Loucy (cell line): Measurements from ENCODE around the gene KIF16B.
"Not testable (repeated sequence)": the region's sequence is repeated elsewhere in the genome, so short reads cannot be mapped to it uniquely, and the experiment has no call there.

ENCODE experiments used
- H2AFZ ChIP-seq: fragments of 200-600 bp; sonication (generic); 2 replicates; pipeline ENCODE4 v1.6.0; 2016; ENCODE audit warnings: antibody characterized with exemption, mild to moderate bottlenecking, low read length, moderate library complexity
- H3F3A ChIP-seq: fragments of 200-600 bp; 2 replicates; pipeline ENCODE4 v1.6.0; 2016; ENCODE audit warnings: antibody characterized with exemption, low read depth, mild to moderate bottlenecking
- H3K27me3 ChIP-seq: fragments of 200-600 bp; sonication (generic); 2 replicates; pipeline ENCODE4 v1.6.1; 2014; ENCODE audit warnings: low read length, mild to moderate bottlenecking; ENCODE audit not compliant: insufficient read depth, poor library complexity, severe bottlenecking
- H3K36me3 ChIP-seq: fragments of 200-600 bp; sonication (generic); 2 replicates; pipeline ENCODE4 v1.6.1; 2016; ENCODE audit warnings: low read length; ENCODE audit not compliant: insufficient read depth
- H3K4me1 ChIP-seq: fragments of 200-600 bp; sonication (generic); 2 replicates; pipeline ENCODE4 v1.5.1; 2014; ENCODE audit warnings: low read length, mild to moderate bottlenecking; ENCODE audit not compliant: insufficient read depth, poor library complexity, severe bottlenecking
- H3K4me2 ChIP-seq: fragments of 200-600 bp; sonication (generic); 2 replicates; pipeline ENCODE4 v1.6.0; 2014; ENCODE audit warnings: antibody characterized with exemption, low read length, low read depth, mild to moderate bottlenecking; ENCODE audit not compliant: poor library complexity, severe bottlenecking
- H3K4me3 ChIP-seq: fragments of 200-600 bp; sonication (generic); 2 replicates; pipeline ENCODE4 v1.5.1; 2014; ENCODE audit warnings: low read length, mild to moderate bottlenecking, mixed read lengths; ENCODE audit not compliant: poor library complexity, severe bottlenecking
- H3K79me2 ChIP-seq: fragments of 200-600 bp; sonication (generic); 2 replicates; pipeline ENCODE4 v1.6.1; 2014; ENCODE audit warnings: low read length; ENCODE audit not compliant: insufficient read depth
- H3K9ac ChIP-seq: fragments of 200-600 bp; sonication (generic); 2 replicates; pipeline ENCODE4 v1.6.0; 2014; ENCODE audit warnings: mild to moderate bottlenecking, low read depth, low read length, moderate library complexity; ENCODE audit not compliant: poor library complexity, severe bottlenecking
- H3K9me2 ChIP-seq: fragments of 200-600 bp; sonication (generic); replicated peaks from 2 replicates; pipeline ENCODE4 v1.6.1; 2016; ENCODE audit warnings: low read depth, low read length, mixed read lengths
- H3K9me3 ChIP-seq: fragments of 200-600 bp; sonication (generic); 2 replicates; pipeline ENCODE4 v1.6.1; 2014; ENCODE audit warnings: mild to moderate bottlenecking, antibody characterized with exemption, low read length, low read depth; ENCODE audit not compliant: insufficient read depth
- H4K20me1 ChIP-seq: fragments of 200-600 bp; sonication (generic); 2 replicates; pipeline ENCODE4 v1.6.0; 2014; ENCODE audit warnings: antibody characterized with exemption, low read length, mild to moderate bottlenecking; ENCODE audit not compliant: insufficient read depth, poor library complexity, severe bottlenecking
- EZH2phosphoT487 ChIP-seq: fragments of 200-600 bp; IDR thresholded peaks from 2 replicates; pipeline ENCODE4 v1.6.1; 2018; ENCODE audit warnings: antibody characterized with exemption, mild to moderate bottlenecking, moderate library complexity, borderline replicate concordance
- TF ChIP-seq, protein P1 (sequence below): fragments of 200-600 bp; sonication (generic); conservative IDR thresholded peaks from 2 replicates; pipeline ENCODE4 v1.5.1; 2014; ENCODE audit warnings: mild to moderate bottlenecking, antibody characterized with exemption, low read length

Gene KIF16B

DNA sequence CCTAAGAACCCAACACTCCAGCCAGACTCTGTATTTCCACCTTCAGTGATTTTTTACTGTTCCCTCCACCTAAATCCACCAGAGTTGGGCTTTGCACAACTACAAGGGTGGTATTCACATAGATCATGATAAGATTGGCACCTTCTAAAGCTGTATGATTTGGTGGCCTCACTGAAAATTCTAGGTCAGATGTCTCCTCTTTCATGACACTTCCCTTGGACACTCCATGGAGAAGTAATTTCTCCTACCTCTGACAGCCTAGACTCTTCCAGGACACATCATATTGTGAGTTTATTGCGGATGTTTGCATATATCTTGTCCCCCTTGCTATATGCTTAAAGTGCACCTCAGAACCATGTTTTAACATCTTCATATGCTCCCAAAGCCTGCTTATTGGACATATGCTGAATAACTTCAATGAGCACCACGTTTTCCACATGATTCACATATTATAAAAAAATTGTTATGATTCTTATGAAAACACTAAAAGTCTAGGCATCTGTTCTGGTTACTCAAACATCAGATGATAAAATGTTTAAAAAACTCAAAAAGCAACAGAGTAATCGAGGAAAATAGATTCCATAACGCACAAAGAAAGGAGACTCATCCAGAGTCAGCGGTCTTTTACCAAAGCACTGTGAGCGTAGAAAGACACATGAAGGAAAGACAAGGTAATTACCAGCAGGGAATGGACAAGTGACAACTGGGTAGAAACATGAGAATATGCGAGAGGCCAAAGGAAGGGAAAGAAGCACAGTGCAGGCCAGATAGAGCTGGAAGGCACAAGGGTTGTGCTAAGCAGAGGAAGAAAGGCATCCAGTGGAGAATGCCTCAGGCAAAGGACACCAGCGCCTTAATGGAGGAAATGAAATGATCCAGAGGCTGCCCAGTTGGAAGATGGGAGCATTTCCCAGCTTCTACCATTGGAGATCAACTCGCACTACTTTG is 46.5 kb downstream of the KIF16B start:
- Histone ChIP-seq H3K4me3 (no peak overlapping the region), H3K9me2 (no peaks in the 10 kb centered on the region), H3F3A (no peaks in the 10 kb centered on the region), H3K27me3 (no peaks in the 10 kb centered on the region), H2AFZ (no peak overlapping the region), H4K20me1 (no peaks in the 10 kb centered on the region), H3K79me2 (no peaks in the 10 kb centered on the region), H3K9me3 (no peaks in the 10 kb centered on the region), H3K4me2 (no peak overlapping the region), H3K4me1 (no peaks in the 10 kb centered on the region), H3K9ac (no peak overlapping the region), H3K36me3 (no peaks in the 10 kb centered on the region)
- TF ChIP-seq, protein P1, sequence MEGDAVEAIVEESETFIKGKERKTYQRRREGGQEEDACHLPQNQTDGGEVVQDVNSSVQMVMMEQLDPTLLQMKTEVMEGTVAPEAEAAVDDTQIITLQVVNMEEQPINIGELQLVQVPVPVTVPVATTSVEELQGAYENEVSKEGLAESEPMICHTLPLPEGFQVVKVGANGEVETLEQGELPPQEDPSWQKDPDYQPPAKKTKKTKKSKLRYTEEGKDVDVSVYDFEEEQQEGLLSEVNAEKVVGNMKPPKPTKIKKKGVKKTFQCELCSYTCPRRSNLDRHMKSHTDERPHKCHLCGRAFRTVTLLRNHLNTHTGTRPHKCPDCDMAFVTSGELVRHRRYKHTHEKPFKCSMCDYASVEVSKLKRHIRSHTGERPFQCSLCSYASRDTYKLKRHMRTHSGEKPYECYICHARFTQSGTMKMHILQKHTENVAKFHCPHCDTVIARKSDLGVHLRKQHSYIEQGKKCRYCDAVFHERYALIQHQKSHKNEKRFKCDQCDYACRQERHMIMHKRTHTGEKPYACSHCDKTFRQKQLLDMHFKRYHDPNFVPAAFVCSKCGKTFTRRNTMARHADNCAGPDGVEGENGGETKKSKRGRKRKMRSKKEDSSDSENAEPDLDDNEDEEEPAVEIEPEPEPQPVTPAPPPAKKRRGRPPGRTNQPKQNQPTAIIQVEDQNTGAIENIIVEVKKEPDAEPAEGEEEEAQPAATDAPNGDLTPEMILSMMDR = no peak
- no peak for TF ChIP-seq EZH2phosphoT487

DNA sequence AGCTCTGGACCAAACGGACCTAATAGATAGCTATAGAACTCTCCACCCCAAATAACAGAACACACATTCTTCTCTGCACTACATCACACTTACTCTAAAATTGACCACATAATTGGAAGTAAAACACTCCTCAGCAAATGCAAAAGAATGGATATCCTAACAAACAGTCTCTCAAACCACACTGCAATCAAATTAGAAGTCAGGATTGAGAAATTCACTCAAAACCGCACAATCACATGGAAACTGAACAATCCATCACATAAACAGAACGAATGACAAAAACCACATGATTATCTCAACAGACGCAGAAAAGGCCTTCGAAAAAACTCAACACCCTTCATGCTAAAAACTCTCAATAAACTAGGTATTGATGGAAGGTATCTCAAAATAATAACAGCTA is 50.6 kb downstream of the KIF16B start:
- H3K79me2 ChIP-seq, H3K36me3 ChIP-seq, H2AFZ ChIP-seq, H3F3A ChIP-seq, H3K4me3 ChIP-seq, H3K4me2 ChIP-seq, H3K9me3 ChIP-seq, H3K4me1 ChIP-seq, H4K20me1 ChIP-seq, H3K27me3 ChIP-seq, H3K9ac ChIP-seq, H3K9me2 ChIP-seq: not testable (repeated sequence)

DNA sequence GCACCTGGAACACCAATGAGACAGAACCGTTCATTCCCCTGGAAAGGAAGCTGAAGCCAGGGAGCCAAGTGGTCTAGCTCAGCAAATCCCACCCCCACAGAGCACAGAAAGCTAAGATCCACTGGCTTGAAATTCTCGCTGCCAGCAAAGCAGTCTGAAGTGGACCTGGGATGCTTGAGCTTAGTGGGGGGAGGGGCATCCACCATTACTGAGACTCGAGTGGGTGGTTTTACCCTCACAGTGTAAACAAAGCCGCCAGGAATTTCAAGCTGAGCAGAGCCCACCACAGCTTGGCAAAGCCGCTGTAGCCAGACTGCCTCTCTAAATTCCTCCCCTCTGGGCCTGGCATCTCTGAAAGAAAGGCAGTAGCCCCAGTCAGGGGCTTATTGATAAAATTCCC is 53.1 kb downstream of the KIF16B start:
- Histone ChIP-seq H3K9me2 (no peaks in the 10 kb centered on the region), H3K4me2 (no peak overlapping the region), H4K20me1 (no peaks in the 10 kb centered on the region), H3K4me3 (no peak overlapping the region), H3K4me1 (no peaks in the 10 kb centered on the region), H3K9ac (no peak overlapping the region), H3F3A (no peaks in the 10 kb centered on the region), H2AFZ (no peak overlapping the region), H3K27me3 (no peaks in the 10 kb centered on the region), H3K79me2 (no peaks in the 10 kb centered on the region), H3K36me3 (no peaks in the 10 kb centered on the region), H3K9me3 (no peaks in the 10 kb centered on the region)
- TF ChIP-seq, protein P1 = no peak
- no peak for TF ChIP-seq EZH2phosphoT487

DNA sequence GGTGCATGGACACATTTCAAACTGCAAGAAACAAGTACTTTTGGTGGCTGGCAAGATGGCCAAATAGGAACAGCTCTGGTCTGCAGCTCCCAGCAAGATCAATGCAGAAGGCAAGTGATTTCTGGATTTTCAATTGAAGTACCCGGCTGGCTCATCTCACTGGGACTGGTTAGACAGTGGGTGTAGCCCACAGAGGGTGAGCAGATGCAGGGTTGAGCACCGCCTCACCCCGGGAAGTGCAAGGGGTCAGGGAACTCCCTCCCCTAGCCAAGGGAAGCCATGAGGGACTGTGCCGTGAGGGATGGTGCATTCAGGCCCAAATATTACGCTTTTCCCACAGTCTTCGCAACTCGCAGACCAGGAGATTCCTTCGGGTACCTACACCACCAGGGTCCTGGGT is 53.6 kb downstream of the KIF16B start:
- not testable (repeated sequence) for H3K9me2 ChIP-seq, H3K27me3 ChIP-seq, H4K20me1 ChIP-seq, H3K36me3 ChIP-seq, H3K79me2 ChIP-seq, H3F3A ChIP-seq, H3K9ac ChIP-seq, H3K4me1 ChIP-seq, H3K9me3 ChIP-seq, H2AFZ ChIP-seq, H3K4me3 ChIP-seq, H3K4me2 ChIP-seq
